ENCODE results near the gene ATP6V1G3.

The ATP6V1G3 gene

GRCh38 chr1:198558402-198558801, 17.9 kb upstream of the ATP6V1G3 start:
- Histone ChIP-seq H3K27me3 (ENCODE audit: insufficient read depth, low read length, poor library complexity, severe bottlenecking) (no peaks in the 10 kb centered on the region), H3K9me2 (replicated peaks; ENCODE audit: low read depth, low read length) (no peaks in the 10 kb centered on the region), H4K20me1 (ENCODE audit: insufficient read depth, low read length, poor library complexity, severe bottlenecking) (no peaks in the 10 kb centered on the region), H3F3A (ENCODE audit: low read depth) (peaks cover 10% of the 10 kb centered on the region; the same call in 1 of the 2 replicates), H3K9ac (ENCODE audit: low read depth, low read length, poor library complexity, severe bottlenecking) (no peak overlapping the region), H3K4me2 (ENCODE audit: low read depth, low read length, poor library complexity, severe bottlenecking) (peak overlapping the region; percentile 82), H3K4me3 (ENCODE audit: low read length, poor library complexity, severe bottlenecking) (no peak overlapping the region), H3K36me3 (ENCODE audit: insufficient read depth, low read length) (no peaks in the 10 kb centered on the region), H3K4me1 (ENCODE audit: insufficient read depth, low read length, poor library complexity, severe bottlenecking) (peaks cover 69% of the 10 kb centered on the region), H3K79me2 (ENCODE audit: insufficient read depth, low read length) (peaks cover 18% of the 10 kb centered on the region), H2AFZ (ENCODE audit: low read length) (no peak overlapping the region), H3K9me3 (ENCODE audit: insufficient read depth, low read depth, low read length) (no peaks in the 10 kb centered on the region)
- TF ChIP-seq CTCF (conservative IDR thresholded peaks at IDR 0.05; ENCODE audit: low read length) (no peak), EZH2phosphoT487 (IDR thresholded peaks at IDR 0.05; ENCODE audit: borderline replicate concordance) (no peak)

GRCh38 chr1:198556971-198557370, 16.5 kb upstream of the ATP6V1G3 start:
- peaks cover 10% of the 10 kb centered on the region; the same call in 1 of the 2 replicates for H3F3A ChIP-seq (ENCODE audit: low read depth)
- peak overlapping the region; percentile 82 for H3K4me2 ChIP-seq (ENCODE audit: low read depth, low read length, poor library complexity, severe bottlenecking)
- no peaks in the 10 kb centered on the region for H3K9me3 ChIP-seq (ENCODE audit: insufficient read depth, low read depth, low read length)
- H3K4me1 ChIP-seq (ENCODE audit: insufficient read depth, low read length, poor library complexity, severe bottlenecking): peaks cover 69% of the 10 kb centered on the region
- TF ChIP-seq EZH2phosphoT487 (IDR thresholded peaks at IDR 0.05; ENCODE audit: borderline replicate concordance) (no peak), CTCF (conservative IDR thresholded peaks at IDR 0.05; ENCODE audit: low read length) (no peak)
- no peaks in the 10 kb centered on the region for H3K27me3 ChIP-seq (ENCODE audit: insufficient read depth, low read length, poor library complexity, severe bottlenecking)
- H3K79me2 ChIP-seq (ENCODE audit: insufficient read depth, low read length): peaks cover 18% of the 10 kb centered on the region
- H3K4me3 ChIP-seq (ENCODE audit: low read length, poor library complexity, severe bottlenecking): peak overlapping the region; percentile 73
- H4K20me1 ChIP-seq (ENCODE audit: insufficient read depth, low read length, poor library complexity, severe bottlenecking): no peaks in the 10 kb centered on the region
- peak overlapping the region; percentile 16; the same call in 1 of the 2 replicates for H2AFZ ChIP-seq (ENCODE audit: low read length)
- peak overlapping the region; percentile 78 for H3K9ac ChIP-seq (ENCODE audit: low read depth, low read length, poor library complexity, severe bottlenecking)
- no peaks in the 10 kb centered on the region for H3K36me3 ChIP-seq (ENCODE audit: insufficient read depth, low read length)
- H3K9me2 ChIP-seq (replicated peaks; ENCODE audit: low read depth, low read length): no peaks in the 10 kb centered on the region

- Histone ChIP-seq H3K9ac (ENCODE audit: low read depth, low read length, poor library complexity, severe bottlenecking) (no peak overlapping the region), H3F3A (ENCODE audit: low read depth) (peaks cover 10% of the 10 kb centered on the region; the same call in 1 of the 2 replicates), H3K36me3 (ENCODE audit: insufficient read depth, low read length) (no peaks in the 10 kb centered on the region), H3K27me3 (ENCODE audit: insufficient read depth, low read length, poor library complexity, severe bottlenecking) (no peaks in the 10 kb centered on the region), H3K4me2 (ENCODE audit: low read depth, low read length, poor library complexity, severe bottlenecking) (no peak overlapping the region), H3K79me2 (ENCODE audit: insufficient read depth, low read length) (peaks cover 7% of the 10 kb centered on the region), H3K9me2 (replicated peaks; ENCODE audit: low read depth, low read length) (no peaks in the 10 kb centered on the region), H3K4me3 (ENCODE audit: low read length, poor library complexity, severe bottlenecking) (no peak overlapping the region), H3K4me1 (ENCODE audit: insufficient read depth, low read length, poor library complexity, severe bottlenecking) (peaks cover 35% of the 10 kb centered on the region), H2AFZ (ENCODE audit: low read length) (no peak overlapping the region), H3K9me3 (ENCODE audit: insufficient read depth, low read depth, low read length) (no peaks in the 10 kb centered on the region), H4K20me1 (ENCODE audit: insufficient read depth, low read length, poor library complexity, severe bottlenecking) (no peaks in the 10 kb centered on the region)
- TF ChIP-seq EZH2phosphoT487 (IDR thresholded peaks at IDR 0.05; ENCODE audit: borderline replicate concordance) (no peak), CTCF (conservative IDR thresholded peaks at IDR 0.05; ENCODE audit: low read length) (peak; percentile 44)
These were observed 12.4 kb upstream of the ATP6V1G3 start for GRCh38 chr1:198552668-198553416.
